HG03354 (cell line): ENCODE data around the gene FBXW7.

ENCODE experiments used
- ATAC-seq: cut with Tn5 transposase; IDR thresholded peaks from one replicate; pipeline ENCODE4 v1.9.1; 2021; ENCODE audit warnings: mild to moderate bottlenecking; ENCODE audit not compliant: unreplicated experiment, poor library complexity, severe bottlenecking

FBXW7 gene

DNA sequence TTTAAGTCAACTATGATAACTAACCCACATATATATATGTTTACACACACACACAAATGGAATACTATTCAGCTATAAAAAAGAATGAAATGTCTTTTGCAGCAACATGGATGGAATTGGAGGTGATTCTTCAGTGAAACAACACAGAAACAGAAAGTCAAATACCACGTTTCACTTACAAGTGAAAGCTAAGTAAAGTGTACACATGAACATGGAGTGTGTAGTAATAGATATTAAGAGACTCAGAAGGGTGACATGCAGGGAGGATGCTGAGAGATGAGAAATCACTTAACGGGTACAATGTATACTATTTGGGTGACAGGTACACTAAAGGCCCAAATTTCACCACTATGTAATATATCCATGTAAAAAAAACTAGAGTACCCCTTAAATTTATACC is 146.5 kb downstream of the FBXW7 start:
- ATAC-seq = no peak

DNA sequence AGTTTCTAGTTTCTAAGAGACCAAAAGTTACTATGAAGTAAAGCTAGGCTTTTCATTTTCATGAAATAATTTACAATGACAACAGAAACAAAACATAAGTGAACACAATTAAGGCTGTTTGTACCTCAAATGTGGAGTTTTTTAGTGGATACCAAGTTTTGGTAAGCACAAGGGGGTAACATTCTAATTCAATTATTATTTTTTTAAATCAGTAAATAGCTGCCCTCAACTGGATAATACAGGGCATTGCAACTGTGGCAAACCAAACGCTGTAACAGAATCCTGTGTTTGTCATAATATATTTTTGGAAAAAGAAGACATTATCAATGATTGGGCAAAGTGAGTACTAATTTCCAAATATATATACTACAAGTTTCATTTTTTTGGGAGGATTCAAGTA is 150.3 kb downstream of the FBXW7 start:
- no peak for ATAC-seq

DNA sequence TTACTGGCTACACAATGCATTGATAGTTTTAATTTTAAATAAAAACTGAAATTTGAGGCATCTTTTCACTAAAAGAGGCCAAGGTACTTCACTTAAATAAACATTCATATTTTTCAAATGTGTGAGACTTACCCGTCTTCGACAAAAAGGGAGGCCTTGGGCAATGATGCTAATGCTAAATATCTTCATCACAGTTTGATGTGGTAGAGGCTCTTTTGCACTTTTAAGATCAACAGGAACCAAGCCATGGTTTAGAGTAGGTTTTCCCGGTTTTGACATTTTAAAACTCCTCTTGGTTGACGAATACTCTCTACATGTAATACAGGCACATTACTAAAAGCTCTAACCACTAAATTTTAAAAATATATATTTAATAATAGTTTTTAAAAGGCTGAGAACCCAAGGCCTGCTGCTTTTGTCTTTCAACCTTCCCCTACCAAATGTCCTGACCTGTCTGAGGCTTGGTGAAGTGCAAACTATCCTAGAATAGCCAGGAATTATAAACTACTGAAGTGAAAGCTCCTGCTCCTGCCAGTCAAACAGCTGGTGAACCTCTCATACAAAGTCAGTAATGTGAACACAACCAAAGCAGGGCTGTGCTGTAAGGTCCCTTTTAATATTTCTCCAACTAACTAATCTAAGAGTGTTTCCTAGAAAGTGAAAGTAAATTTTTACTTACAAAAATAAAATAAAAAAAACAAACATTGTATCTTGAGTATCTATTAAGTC is 153.7 kb downstream of the FBXW7 start:
- ATAC-seq = peak; percentile 81

DNA sequence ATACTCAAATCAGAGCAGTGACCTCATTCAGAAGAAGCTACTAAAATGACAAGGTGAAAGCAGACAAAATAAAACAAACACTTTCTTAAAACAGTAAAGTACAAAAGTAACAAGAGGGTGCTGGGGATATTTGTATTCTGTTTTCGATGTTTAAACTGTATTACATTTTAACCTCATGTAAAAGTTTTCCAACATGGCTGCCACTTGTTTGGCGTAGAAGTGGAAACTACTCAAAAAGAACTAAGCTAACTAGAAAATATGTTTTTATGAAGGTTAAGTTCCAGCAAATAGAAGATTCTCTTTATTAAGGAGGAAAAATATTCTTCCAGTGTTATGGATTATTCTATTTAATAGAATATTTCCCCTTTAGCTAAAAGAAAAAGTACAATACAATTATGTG is 155.0 kb downstream of the FBXW7 start:
- no peak for ATAC-seq

GRCh38 chr4:152380185-152380584 is 155.7 kb downstream of the FBXW7 start:
- ATAC-seq = no peak

DNA sequence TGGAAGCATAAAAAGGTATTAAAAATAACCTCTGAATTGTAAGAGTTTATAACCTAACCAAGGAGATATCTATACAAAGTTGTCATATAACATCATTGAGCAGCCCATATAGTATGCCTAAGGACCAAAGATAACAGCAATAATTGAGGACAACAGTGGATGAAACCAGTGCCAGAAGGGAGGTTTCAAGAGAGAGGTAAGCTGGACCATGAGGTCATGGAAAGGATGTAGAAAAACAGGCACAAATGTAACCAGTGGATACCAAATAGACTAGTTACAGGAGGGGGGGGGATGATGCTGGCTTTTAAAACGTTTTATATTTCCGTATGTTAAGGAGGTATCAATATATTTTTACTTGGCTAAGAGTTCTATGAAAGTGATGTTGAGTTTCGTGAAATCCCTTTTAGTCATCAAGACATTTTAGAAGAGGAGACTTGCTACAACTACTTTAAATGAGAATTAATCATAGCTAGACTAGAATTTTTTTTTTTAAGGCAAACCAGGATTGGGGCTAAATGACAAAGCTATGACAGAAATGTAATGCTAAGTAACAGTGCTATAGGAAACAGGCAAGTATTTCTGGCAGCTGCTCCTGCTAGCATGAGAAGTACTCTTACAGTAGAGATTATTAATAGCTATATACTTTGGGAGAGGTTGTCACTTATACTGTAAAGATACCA is 161.1 kb downstream of the FBXW7 start:
- ATAC-seq = peak; percentile 49

- no peak for ATAC-seq
These were observed 161.7 kb downstream of the FBXW7 start for GRCh38 chr4:152374153-152374552.

- no peak for ATAC-seq
These were observed 163.4 kb downstream of the FBXW7 start for GRCh38 chr4:152372444-152372843.

- no peak for ATAC-seq
These were observed 166.0 kb downstream of the FBXW7 start for GRCh38 chr4:152369902-152370295.

GRCh38 chr4:152369203-152369901 is 166.5 kb downstream of the FBXW7 start:
- no peak for ATAC-seq

- no peak for ATAC-seq
These were observed 167.9 kb downstream of the FBXW7 start for GRCh38 chr4:152368001-152368400.

GRCh38 chr4:152364883-152365282 is 171.0 kb downstream of the FBXW7 start:
- no peak for ATAC-seq

DNA sequence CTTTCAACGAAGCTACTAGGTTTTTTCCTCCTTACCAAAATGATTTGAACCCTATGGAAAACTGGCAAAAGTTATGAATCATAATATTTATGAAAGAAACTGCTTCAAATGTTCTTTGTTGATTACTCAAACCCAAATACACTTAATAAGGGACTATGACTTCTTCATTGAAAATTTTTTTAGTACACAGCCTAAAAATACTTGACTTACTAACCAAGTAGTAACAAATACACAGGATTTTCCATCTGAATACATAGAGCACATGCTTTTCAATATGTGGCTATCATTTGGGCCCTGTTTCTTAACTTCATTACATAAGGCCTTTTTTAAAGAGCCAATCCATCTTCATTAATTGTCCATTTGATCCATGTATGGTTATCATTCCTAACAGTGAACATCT is 171.5 kb downstream of the FBXW7 start:
- no peak for ATAC-seq

GRCh38 chr4:152363904-152364303 is 172.0 kb downstream of the FBXW7 start:
- no peak for ATAC-seq

- no peak for ATAC-seq
These were observed 172.8 kb downstream of the FBXW7 start for GRCh38 chr4:152363086-152363485.

DNA sequence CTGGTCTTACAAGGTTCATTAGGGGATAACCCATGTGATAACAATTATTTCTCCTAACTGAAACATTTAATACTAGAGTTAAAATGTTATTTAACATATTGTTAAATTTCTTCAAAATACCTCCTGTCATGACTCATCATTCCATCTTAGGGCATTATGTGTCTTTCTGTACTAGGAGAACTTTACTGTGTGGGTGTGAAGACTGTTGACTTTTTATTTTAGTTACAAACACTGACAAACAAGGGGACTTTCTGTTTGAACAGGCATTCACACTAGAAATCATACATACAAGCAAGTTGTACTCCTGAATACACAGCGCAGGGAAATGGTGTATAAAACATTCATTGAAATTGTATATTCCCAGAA is 175.9 kb downstream of the FBXW7 start:
- ATAC-seq = peak; percentile 58

DNA sequence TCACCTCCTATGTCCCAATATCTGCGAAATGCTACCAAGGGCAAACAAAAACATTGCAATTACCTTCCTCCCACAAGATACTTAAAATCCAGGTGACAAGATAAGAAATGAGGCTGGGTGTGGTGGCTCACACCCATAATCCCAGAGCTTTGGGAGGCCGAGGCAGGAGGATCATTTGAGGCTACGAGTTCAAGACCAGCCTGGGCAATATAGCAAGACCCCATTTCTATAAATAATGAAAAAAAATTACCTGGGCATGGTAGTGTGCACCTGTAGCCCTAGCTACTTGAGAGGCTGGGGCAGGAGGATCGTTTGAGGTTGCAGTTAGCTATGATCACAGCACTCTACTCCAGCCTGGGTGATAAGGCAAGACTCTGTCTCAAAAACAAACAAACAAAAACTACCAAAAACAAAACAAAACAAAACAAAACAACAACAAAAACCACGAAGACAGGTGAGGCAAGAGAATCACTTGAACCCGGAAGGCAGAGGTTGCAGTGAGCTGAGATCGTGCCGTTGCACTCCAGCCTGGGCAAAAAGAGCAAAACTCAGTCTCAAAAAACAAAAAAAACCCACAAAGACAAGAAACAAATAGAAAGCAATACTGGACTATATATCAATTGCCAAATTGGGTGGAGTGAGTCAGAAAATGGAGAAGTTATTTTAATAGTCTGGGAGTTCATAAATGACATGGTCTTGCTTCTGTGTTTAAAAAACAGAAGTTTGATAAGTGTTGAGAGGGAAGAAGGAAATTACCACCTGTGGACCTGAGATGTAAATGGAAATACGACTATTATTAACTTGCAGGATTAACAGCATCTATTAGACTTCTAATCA is 176.5 kb downstream of the FBXW7 start:
- peak; percentile 47 for ATAC-seq

GRCh38 chr4:152357206-152357605 is 178.7 kb downstream of the FBXW7 start:
- no peak for ATAC-seq

GRCh38 chr4:152356428-152357034 is 179.4 kb downstream of the FBXW7 start:
- ATAC-seq = no peak

DNA sequence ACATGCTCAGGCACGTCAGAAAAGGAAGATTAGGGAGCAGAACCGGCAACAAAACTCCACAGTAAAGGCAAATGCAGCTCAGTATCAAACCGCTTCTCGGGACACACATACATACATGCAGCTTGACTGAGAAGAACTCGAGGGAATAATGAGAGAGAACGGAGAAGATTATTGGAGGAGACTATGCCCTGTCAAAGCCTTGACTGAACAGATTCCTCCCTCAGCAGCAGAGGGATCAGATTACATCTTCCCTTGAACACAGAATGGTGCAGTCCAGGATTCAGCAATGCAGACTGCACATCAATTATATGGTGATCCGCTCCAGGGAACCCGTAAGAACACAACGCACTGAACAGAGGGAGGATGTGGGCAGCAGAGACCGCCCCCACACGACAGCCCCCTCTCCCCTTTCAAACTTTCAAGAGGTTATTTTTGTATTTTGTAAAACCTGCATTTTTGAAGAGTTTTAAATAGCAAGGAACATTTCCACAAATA is 183.2 kb downstream of the FBXW7 start:
- peak; percentile 75 for ATAC-seq
